Breast epithelium (tissue), 4 donors: Measurements from ENCODE around the gene FASN. TPM values are rescaled to one million over a fixed set of nuclear protein-coding genes. Genes with fewer than 3 reads are reported as not detected.

ENCODE experiments used
- DNase-seq, 2 donors: peaks; one replicate each; pipeline ENCODE4 v3.0.0-alpha.2; 2019; ENCODE audit warnings: low spot score in 2 of 2
- H3K27ac ChIP-seq, 2 donors: fragments of 200-600 bp; sonication (generic) in 1 of 2; one replicate each; pipeline ENCODE4 v1.5.1; 2016 to 2019; ENCODE audit warnings: mild to moderate bottlenecking in 1 of 2
- H3K27me3 ChIP-seq, 2 donors: fragments of 200-600 bp; sonication (generic) in 1 of 2; one replicate each; pipeline versions ENCODE4 v1.5.1 to v1.6.0; 2017 to 2019; ENCODE audit warnings: control low read depth in 1 of 2, mild to moderate bottlenecking in 1 of 2
- H3K36me3 ChIP-seq: fragments of 200-600 bp; one replicate; pipeline ENCODE4 v1.5.1; 2019
- H3K4me1 ChIP-seq, 2 donors: fragments of 200-600 bp; sonication (generic); one replicate each; pipeline ENCODE4 v1.5.1; 2016 to 2019; ENCODE audit warnings: control low read depth in 1 of 2
- H3K4me3 ChIP-seq, 3 donors: fragments of 200-600 bp; sonication (generic); 1 replicate in 2 of 3; 2 replicates in 1 of 3; pipeline ENCODE4 v1.5.1; 2016 to 2019; ENCODE audit warnings: mild to moderate bottlenecking in 3 of 3, moderate library complexity in 2 of 3
- H3K9me3 ChIP-seq, 2 donors: fragments of 200-600 bp; sonication (generic) in 1 of 2; one replicate each; pipeline ENCODE4 v1.5.1; 2016 to 2019; ENCODE audit warnings: control low read depth in 1 of 2
- POLR2A ChIP-seq: fragments of 450-650 bp; IDR thresholded peaks from one replicate; pipeline ENCODE4 v1.6.1; 2016; ENCODE audit warnings: antibody characterized with exemption, mild to moderate bottlenecking, moderate library complexity
- POLR2AphosphoS5 ChIP-seq, 3 donors: sonication (generic); formaldehyde crosslinking; IDR thresholded peaks; one replicate each; pipeline ENCODE4 v1.6.1; 2017; ENCODE audit warnings: antibody characterized with exemption in 3 of 3
- intact Hi-C: fragments of 100-400 bp; cut with DNase I; formaldehyde crosslinking; loops from one replicate; pipeline ENCODE4 v1.15.1; 2023; ENCODE audit warnings: low total_unique reads
- total RNA-seq, 3 donors: library from RNA; depleted of rRNA; stranded (reverse); fragments of >200 nt; gene quantifications; one replicate each; pipeline ENCODE4 v1.1.0, GENCODE V29; 2016
- TF ChIP-seq, protein P1 (sequence below), 3 donors: fragments of 450-650 bp; IDR thresholded peaks; one replicate each; pipeline ENCODE4 v1.5.1; 2016 to 2017; ENCODE audit warnings: antibody characterized with exemption in 3 of 3, mild to moderate bottlenecking in 3 of 3, moderate library complexity in 3 of 3

Gene FASN
- total RNA-seq, 3 donors from 2014 or later: 95.4 to 590 (median 98.6) TPM

DNA sequence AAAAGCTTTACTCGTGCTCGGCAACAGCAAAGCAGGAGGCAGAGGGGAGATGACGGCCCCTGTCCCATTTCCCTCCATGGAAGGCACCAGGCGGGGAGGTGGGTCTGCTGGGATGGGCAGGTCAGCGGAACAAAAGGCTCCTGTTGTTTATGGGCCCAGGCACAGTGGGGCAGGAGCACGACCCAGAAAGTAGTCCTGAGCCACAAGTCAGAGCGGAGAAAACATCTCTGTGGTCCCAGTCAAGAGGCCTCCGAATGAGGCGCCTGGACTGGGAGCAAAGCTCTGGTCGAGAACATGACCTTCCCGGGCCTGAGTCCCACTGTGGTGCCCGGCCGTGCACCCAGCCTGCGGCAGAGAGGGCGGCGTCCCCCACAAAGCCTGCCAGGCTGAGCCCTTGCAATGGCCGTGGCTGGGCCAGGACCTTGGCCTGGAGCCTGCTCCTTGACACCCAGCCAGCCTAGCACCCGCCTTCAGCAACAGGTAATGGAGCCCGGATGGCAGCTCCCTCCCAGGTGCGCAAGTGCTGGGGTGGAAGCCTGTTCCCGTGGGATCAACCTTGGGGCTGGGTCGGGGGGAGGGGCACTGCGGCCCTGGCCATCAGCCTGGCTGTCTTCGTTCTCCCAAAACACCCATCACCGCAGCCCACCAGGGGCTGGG lies 50.0 kb downstream of the FASN start:
- peaks cover 6 to 16% of the 10 kb centered on the region in 2 donors for H3K4me1 ChIP-seq
- DNase-seq: no peak
- TF ChIP-seq POLR2AphosphoS5 (IDR thresholded peaks at IDR 0.05) (no peak), POLR2A (no peak)
- TF ChIP-seq, protein P1, sequence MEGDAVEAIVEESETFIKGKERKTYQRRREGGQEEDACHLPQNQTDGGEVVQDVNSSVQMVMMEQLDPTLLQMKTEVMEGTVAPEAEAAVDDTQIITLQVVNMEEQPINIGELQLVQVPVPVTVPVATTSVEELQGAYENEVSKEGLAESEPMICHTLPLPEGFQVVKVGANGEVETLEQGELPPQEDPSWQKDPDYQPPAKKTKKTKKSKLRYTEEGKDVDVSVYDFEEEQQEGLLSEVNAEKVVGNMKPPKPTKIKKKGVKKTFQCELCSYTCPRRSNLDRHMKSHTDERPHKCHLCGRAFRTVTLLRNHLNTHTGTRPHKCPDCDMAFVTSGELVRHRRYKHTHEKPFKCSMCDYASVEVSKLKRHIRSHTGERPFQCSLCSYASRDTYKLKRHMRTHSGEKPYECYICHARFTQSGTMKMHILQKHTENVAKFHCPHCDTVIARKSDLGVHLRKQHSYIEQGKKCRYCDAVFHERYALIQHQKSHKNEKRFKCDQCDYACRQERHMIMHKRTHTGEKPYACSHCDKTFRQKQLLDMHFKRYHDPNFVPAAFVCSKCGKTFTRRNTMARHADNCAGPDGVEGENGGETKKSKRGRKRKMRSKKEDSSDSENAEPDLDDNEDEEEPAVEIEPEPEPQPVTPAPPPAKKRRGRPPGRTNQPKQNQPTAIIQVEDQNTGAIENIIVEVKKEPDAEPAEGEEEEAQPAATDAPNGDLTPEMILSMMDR (IDR thresholded peaks at IDR 0.05): no peak
- no peak overlapping the region for H3K27ac ChIP-seq
- intact Hi-C loops: no loop called here
- no peaks in the 10 kb centered on the region for H3K27me3 ChIP-seq
- H3K36me3 ChIP-seq: no peaks in the 10 kb centered on the region
- no peaks in the 10 kb centered on the region for H3K9me3 ChIP-seq
- no peak overlapping the region for H3K4me3 ChIP-seq

DNA sequence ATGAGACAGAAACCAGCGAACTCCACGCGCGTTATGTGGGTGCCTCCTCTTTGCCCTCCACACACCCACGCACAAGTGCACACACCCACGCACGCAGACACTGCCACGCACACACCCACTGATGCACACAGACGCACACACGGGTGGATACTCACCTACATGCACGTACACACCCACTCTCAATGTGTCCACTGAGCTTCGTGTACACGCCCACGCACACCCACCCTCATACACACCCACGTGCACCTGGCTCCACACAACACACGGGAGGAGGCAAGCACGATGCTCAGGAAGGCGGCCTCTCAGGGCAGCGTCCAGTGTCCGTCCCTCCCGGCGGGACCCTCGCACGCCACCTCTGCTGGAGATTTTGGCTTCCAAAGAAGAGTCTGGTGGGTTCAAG lies 50.7 kb downstream of the FASN start:
- no peaks in the 10 kb centered on the region for H3K36me3 ChIP-seq
- TF ChIP-seq, protein P1 (IDR thresholded peaks at IDR 0.05): no peak
- no peak for TF ChIP-seq POLR2A
- no peak for TF ChIP-seq POLR2AphosphoS5 (IDR thresholded peaks at IDR 0.05)
- DNase-seq: no peak
- no peaks in the 10 kb centered on the region for H3K27me3 ChIP-seq
- H3K27ac ChIP-seq: no peak overlapping the region
- no peaks in the 10 kb centered on the region for H3K9me3 ChIP-seq
- H3K4me1 ChIP-seq: peaks cover under 1 to 9% of the 10 kb centered on the region in 2 donors
- intact Hi-C loops: no loop called here
- H3K4me3 ChIP-seq: no peak overlapping the region

DNA sequence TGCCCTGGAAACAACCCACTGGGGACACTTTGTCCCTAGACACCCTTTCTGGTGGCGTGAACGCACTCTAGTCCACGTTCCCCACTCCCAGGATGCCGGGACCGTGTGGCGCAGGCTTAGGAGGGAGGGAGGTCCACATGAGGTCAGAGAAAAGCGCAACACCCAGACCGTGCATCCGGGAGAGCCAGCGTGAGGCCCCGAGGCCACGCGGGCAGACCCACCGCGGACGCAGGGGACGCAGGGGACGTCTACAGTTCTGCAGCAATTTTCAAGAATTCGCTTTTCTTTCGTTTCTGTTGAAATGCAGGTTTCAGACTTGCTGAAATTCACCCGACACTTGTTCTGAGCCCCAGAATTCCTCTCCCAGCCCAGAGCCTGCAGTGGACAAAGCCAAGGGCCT lies 51.1 kb downstream of the FASN start:
- Histone ChIP-seq H3K9me3 (no peaks in the 10 kb centered on the region), H3K27me3 (no peaks in the 10 kb centered on the region), H3K4me3 (no peak overlapping the region), H3K27ac (no peak overlapping the region), H3K4me1 (peaks cover 0 to 9% of the 10 kb centered on the region in 2 donors), H3K36me3 (no peaks in the 10 kb centered on the region)
- intact Hi-C loops: no loop called here
- TF ChIP-seq POLR2A (no peak), POLR2AphosphoS5 (IDR thresholded peaks at IDR 0.05) (no peak)
- TF ChIP-seq, protein P1 (IDR thresholded peaks at IDR 0.05): no peak
- no peak for DNase-seq

DNA sequence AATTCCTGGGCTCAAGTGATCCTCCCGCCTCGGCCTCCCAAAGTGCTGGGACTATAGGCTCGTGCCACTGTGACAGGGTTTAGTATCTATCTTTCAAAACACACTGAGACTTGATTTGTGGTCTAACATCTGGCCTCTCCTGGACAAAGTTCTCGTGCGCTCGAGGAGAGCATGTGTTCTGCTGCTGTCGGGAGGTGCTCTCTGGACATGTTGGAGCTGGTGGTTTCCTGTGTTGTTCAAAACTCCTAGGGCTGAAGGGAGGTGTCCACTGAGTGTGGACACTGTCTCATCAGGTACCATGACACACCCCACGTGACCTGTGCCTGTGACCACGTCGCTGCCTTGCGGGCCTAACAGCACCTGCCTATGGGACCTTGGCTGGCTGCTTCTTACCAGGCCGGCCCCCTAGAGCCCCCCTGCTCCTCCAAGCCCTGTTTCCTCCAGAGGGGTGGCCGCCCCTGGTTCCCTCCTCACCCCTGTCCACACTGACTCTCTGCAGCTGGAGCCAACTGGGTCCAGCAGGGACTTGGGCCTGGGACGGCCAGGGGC lies 52.0 kb downstream of the FASN start:
- H3K27me3 ChIP-seq: no peaks in the 10 kb centered on the region
- H3K36me3 ChIP-seq: no peaks in the 10 kb centered on the region
- H3K4me3 ChIP-seq: no peak overlapping the region
- no peaks in the 10 kb centered on the region for H3K9me3 ChIP-seq
- peaks cover 0 to 9% of the 10 kb centered on the region in 2 donors for H3K4me1 ChIP-seq
- no peak overlapping the region for H3K27ac ChIP-seq
- intact Hi-C loops: no loop called here
- no peak for DNase-seq
- TF ChIP-seq POLR2A (no peak), POLR2AphosphoS5 (IDR thresholded peaks at IDR 0.05) (no peak)
- TF ChIP-seq, protein P1 (IDR thresholded peaks at IDR 0.05): no peak

DNA sequence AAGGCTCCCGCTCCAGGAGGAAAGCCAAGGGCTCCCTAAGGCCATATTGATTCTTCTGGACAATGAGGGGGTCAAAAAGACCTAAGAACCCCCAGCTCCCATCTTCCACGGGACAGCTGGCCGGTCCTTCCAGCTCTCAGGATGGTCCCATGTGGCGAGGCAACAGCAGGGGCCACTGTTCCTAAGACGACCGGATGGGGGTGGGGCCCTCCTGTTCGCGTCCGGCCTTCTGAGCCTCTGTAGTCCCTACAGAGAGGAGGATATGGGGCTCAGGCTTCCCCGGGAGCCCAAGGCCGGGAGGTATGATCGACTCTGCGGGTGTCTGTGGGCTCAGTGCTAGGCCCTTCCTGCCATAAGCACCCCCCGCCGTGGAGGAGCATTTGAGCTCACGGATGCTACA lies 54.5 kb downstream of the FASN start:
- Histone ChIP-seq H3K36me3 (no peaks in the 10 kb centered on the region), H3K27ac (no peak overlapping the region), H3K27me3 (no peaks in the 10 kb centered on the region), H3K4me1 (no peaks in the 10 kb centered on the region), H3K9me3 (no peaks in the 10 kb centered on the region), H3K4me3 (no peak overlapping the region)
- TF ChIP-seq, protein P1 (IDR thresholded peaks at IDR 0.05): no peak
- TF ChIP-seq POLR2AphosphoS5 (IDR thresholded peaks at IDR 0.05): no peak
- no peak for TF ChIP-seq POLR2A
- intact Hi-C loops: no loop called here
- no peak for DNase-seq
